Measurements from ENCODE around the gene SH3RF3.
A peak's percentile ranks its signal among the peaks of the same experiment; 100 is the strongest.

The SH3RF3 gene

GRCh38 chr2:109352056-109352897 is 223.3 kb downstream of the SH3RF3 start:
- DNase-seq (ENCODE audit: low read depth): no peak

GRCh38 chr2:109352898-109353689 is 224.1 kb downstream of the SH3RF3 start:
- no peak for DNase-seq (ENCODE audit: low read depth)

- no peak for DNase-seq (ENCODE audit: low read depth)
These were observed 225.1 kb downstream of the SH3RF3 start for GRCh38 chr2:109353806-109354745.

- DNase-seq (ENCODE audit: low read depth): no peak
These were observed 226.3 kb downstream of the SH3RF3 start for GRCh38 chr2:109355192-109355843.

- DNase-seq (ENCODE audit: low read depth): no peak
These were observed 227.5 kb downstream of the SH3RF3 start for GRCh38 chr2:109356324-109357035.

GRCh38 chr2:109364217-109364616 is 235.2 kb downstream of the SH3RF3 start:
- peak; percentile 85 for DNase-seq (ENCODE audit: low read depth)

- DNase-seq (ENCODE audit: low read depth): no peak
These were observed 236.1 kb downstream of the SH3RF3 start for GRCh38 chr2:109365131-109365530.

GRCh38 chr2:109367683-109368082 is 238.7 kb downstream of the SH3RF3 start:
- no peak for DNase-seq (ENCODE audit: low read depth)

- no peak for DNase-seq (ENCODE audit: low read depth)
These were observed 239.8 kb downstream of the SH3RF3 start for GRCh38 chr2:109368798-109369197.

GRCh38 chr2:109369671-109370191 is 240.7 kb downstream of the SH3RF3 start:
- no peak for DNase-seq (ENCODE audit: low read depth)

- no peak for DNase-seq (ENCODE audit: low read depth)
These were observed 241.5 kb downstream of the SH3RF3 start for GRCh38 chr2:109370399-109371035.

- DNase-seq (ENCODE audit: low read depth): no peak
These were observed 242.6 kb downstream of the SH3RF3 start for GRCh38 chr2:109371481-109372170.

GRCh38 chr2:109372171-109372568 is 243.2 kb downstream of the SH3RF3 start:
- no peak for DNase-seq (ENCODE audit: low read depth)

- no peak for DNase-seq (ENCODE audit: low read depth)
These were observed 243.6 kb downstream of the SH3RF3 start for GRCh38 chr2:109372614-109373013.

GRCh38 chr2:109373791-109374547 is 245.0 kb downstream of the SH3RF3 start:
- no peak for DNase-seq (ENCODE audit: low read depth)

GRCh38 chr2:109374548-109375130 is 245.6 kb downstream of the SH3RF3 start:
- DNase-seq (ENCODE audit: low read depth): no peak

GRCh38 chr2:109375131-109375561 is 246.1 kb downstream of the SH3RF3 start:
- no peak for DNase-seq (ENCODE audit: low read depth)

- DNase-seq (ENCODE audit: low read depth): no peak
These were observed 246.7 kb downstream of the SH3RF3 start for GRCh38 chr2:109375656-109376055.

Data from amniotic epithelial cell (primary cell).